Mesendoderm (in vitro differentiated cells): ENCODE measurements around the gene SCUBE1.

ENCODE experiments used
- DNase-seq: peaks from one replicate; pipeline ENCODE4 v3.0.0; 2013
- H2AK5ac ChIP-seq: 2 replicates; pipeline ENCODE4 v1.6.1; 2013; ENCODE audit warnings: low read length, inconsistent platforms
- H2BK120ac ChIP-seq: 2 replicates; pipeline ENCODE4 v1.6.1; 2013; ENCODE audit warnings: low read depth, mild to moderate bottlenecking, low read length, moderate library complexity, mixed read lengths
- H2BK15ac ChIP-seq: replicated peaks from 2 replicates; pipeline ENCODE4 v1.6.1; 2013; ENCODE audit warnings: low read depth, mild to moderate bottlenecking, moderate library complexity
- H2BK5ac ChIP-seq: 2 replicates; pipeline ENCODE4 v1.6.1; 2013; ENCODE audit warnings: low read length, inconsistent platforms
- H3K18ac ChIP-seq: 2 replicates; pipeline ENCODE4 v1.6.1; 2013; ENCODE audit warnings: mild to moderate bottlenecking, low read length, mixed read lengths
- H3K23ac ChIP-seq: one replicate; pipeline ENCODE4 v1.6.1; 2013; ENCODE audit warnings: low read length
- H3K27ac ChIP-seq: 2 replicates; pipeline ENCODE4 v1.5.1; 2013; ENCODE audit warnings: low read depth, mild to moderate bottlenecking, inconsistent platforms, low read length, moderate library complexity
- H3K27me3 ChIP-seq: 2 replicates; pipeline ENCODE4 v1.6.1; 2013; ENCODE audit warnings: low read length, control low read depth, mild to moderate bottlenecking, inconsistent platforms; ENCODE audit not compliant: insufficient read depth, poor library complexity
- H3K36me3 ChIP-seq: 2 replicates; pipeline ENCODE4 v1.6.1; 2013; ENCODE audit warnings: low read length, inconsistent platforms; ENCODE audit not compliant: control insufficient read depth, insufficient read depth
- H3K4ac ChIP-seq: one replicate; pipeline ENCODE4 v1.6.1; 2013; ENCODE audit warnings: low read depth, mild to moderate bottlenecking, low read length, moderate library complexity
- H3K4me1 ChIP-seq: 2 replicates; pipeline ENCODE4 v1.6.1; 2013; ENCODE audit warnings: low read depth, low read length, inconsistent platforms; ENCODE audit not compliant: control insufficient read depth
- H3K4me2 ChIP-seq: 2 replicates; pipeline ENCODE4 v1.6.1; 2013; ENCODE audit warnings: low read length
- H3K4me3 ChIP-seq: 2 replicates; pipeline ENCODE4 v1.5.1; 2013; ENCODE audit warnings: mild to moderate bottlenecking, low read length
- H3K56ac ChIP-seq: one replicate; pipeline ENCODE4 v1.6.1; 2013; ENCODE audit warnings: low read length
- H3K79me1 ChIP-seq: 2 replicates; pipeline ENCODE4 v1.6.1; 2013; ENCODE audit warnings: low read length, inconsistent platforms
- H3K79me2 ChIP-seq: 2 replicates; pipeline ENCODE4 v1.6.1; 2013; ENCODE audit warnings: mild to moderate bottlenecking, low read length; ENCODE audit not compliant: control insufficient read depth, insufficient read depth
- H3K9ac ChIP-seq: 2 replicates; pipeline ENCODE4 v1.6.1; 2013; ENCODE audit warnings: low read length, inconsistent platforms
- H4K5ac ChIP-seq: one replicate; pipeline ENCODE4 v1.6.1; 2013; ENCODE audit warnings: low read length
- H4K8ac ChIP-seq: one replicate; pipeline ENCODE4 v1.6.1; 2013; ENCODE audit warnings: low read depth, mild to moderate bottlenecking, control low read depth, low read length, moderate library complexity
- WGBS: extraction: QIAGEN DNeasy Blood & Tissue Kit; methylation state at CpG from one replicate; pipeline ENCODE4 v1.1.7; 2013; ENCODE audit warnings: low lambda C conversion rate, missing lambda C conversion rate; ENCODE audit not compliant: insufficient coverage; ENCODE audit errors: extremely low coverage; 5-methylcytosine and 5-hydroxymethylcytosine counted together

Gene SCUBE1

DNA sequence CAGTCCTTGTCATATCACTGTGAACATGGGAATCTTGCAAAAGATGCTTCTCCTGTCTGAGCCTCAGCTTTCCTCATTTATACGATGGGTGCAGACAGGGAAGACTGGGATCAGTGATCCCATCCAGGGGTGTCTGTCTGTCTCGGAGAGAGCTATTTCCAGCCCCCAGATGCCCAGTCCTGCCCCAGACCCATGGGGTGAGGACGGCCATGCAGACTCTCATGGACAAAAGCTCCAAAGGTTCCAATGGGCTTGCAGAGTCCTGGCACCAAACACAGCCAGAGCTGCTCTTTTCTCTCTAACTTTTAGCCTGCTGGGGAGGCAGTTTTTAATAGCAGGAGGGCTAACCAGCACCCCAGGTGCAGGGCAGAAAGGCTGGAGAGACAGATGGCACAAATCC lies 5.2 kb downstream of the SCUBE1 start:
- H4K5ac ChIP-seq, result no peak overlapping the region
- H3K4me1 ChIP-seq, result no peaks in the 10 kb centered on the region
- no peak overlapping the region for H3K4ac ChIP-seq
- no CpG with 5 or more reads among the region's 3 CpGs for WGBS
- H3K27me3 ChIP-seq, result peaks cover 8% of the 10 kb centered on the region
- no peak overlapping the region for H3K4me2 ChIP-seq
- no peak overlapping the region for H3K56ac ChIP-seq
- no peak overlapping the region for H4K8ac ChIP-seq
- H2BK120ac ChIP-seq, result no peak overlapping the region
- H3K18ac ChIP-seq, result no peak overlapping the region
- H3K27ac ChIP-seq, result no peak overlapping the region
- H3K9ac ChIP-seq, result no peak overlapping the region
- no peak overlapping the region for H3K23ac ChIP-seq
- H3K36me3 ChIP-seq, result no peaks in the 10 kb centered on the region
- no peak overlapping the region for H2AK5ac ChIP-seq
- no peaks in the 10 kb centered on the region for H3K79me2 ChIP-seq
- no peak overlapping the region for H2BK5ac ChIP-seq
- no peaks in the 10 kb centered on the region for H3K79me1 ChIP-seq
- no peak overlapping the region for H3K4me3 ChIP-seq
- no peak for DNase-seq
- no peak overlapping the region for H2BK15ac ChIP-seq

DNA sequence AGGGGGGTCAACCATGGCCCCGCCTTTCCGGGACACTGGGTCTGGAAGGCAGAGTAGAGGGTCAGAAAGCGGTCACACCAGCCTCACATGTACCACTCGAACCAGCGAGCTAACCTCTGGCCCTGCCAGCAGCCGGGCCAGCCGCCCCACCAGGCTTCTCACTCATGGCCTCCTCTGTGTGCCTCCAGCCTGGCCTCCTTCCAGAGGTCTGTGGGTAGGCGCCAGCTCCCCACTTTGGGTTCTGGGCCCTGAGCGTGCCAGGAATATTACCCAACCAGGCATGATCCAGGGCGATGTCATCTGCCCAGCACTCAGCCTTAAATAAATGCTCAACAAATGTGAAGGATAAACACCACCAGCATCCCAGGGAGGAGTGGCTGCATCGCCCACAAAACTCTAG lies 5.8 kb downstream of the SCUBE1 start:
- no peak for DNase-seq
- Histone ChIP-seq H2BK120ac (no peak overlapping the region), H3K4me2 (no peak overlapping the region), H3K9ac (no peak overlapping the region), H3K27ac (no peak overlapping the region), H3K79me1 (no peaks in the 10 kb centered on the region), H2AK5ac (no peak overlapping the region), H3K56ac (no peak overlapping the region), H3K4me3 (no peak overlapping the region), H3K4ac (no peak overlapping the region), H3K18ac (no peak overlapping the region), H4K5ac (no peak overlapping the region), H3K36me3 (no peaks in the 10 kb centered on the region), H3K79me2 (no peaks in the 10 kb centered on the region), H3K4me1 (no peaks in the 10 kb centered on the region), H3K27me3 (peaks cover 7% of the 10 kb centered on the region), H2BK15ac (no peak overlapping the region), H2BK5ac (no peak overlapping the region), H4K8ac (no peak overlapping the region), H3K23ac (no peak overlapping the region)
- WGBS, result no CpG with 5 or more reads among the region's 11 CpGs

DNA sequence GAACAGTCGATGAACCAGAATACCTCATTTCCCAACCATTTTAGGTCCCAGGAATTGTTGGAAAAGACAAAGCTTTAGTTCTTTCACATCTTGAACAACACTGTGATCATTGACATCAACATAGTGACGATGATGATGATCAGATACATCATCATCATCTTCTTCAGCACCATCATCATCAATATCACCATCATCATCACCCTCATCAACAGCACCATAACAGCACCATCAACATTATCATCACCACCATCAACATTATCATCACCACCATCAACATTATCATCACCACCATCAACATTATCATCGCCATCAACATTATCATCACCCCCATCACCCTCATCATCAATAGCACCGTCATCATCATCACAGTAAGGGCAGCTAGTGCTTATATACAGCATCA lies 8.8 kb downstream of the SCUBE1 start:
- Histone ChIP-seq H3K4me3 (no peak overlapping the region), H3K4ac (no peak overlapping the region), H3K18ac (no peak overlapping the region), H2AK5ac (no peak overlapping the region), H3K27me3 (no peaks in the 10 kb centered on the region), H3K4me2 (no peak overlapping the region), H2BK5ac (no peak overlapping the region), H3K56ac (no peak overlapping the region), H3K36me3 (no peaks in the 10 kb centered on the region), H2BK15ac (no peak overlapping the region), H3K79me2 (no peaks in the 10 kb centered on the region), H3K27ac (no peak overlapping the region), H4K8ac (no peak overlapping the region), H4K5ac (no peak overlapping the region), H3K79me1 (no peaks in the 10 kb centered on the region), H2BK120ac (no peak overlapping the region), H3K23ac (no peak overlapping the region), H3K4me1 (no peaks in the 10 kb centered on the region), H3K9ac (no peak overlapping the region)
- DNase-seq, result no peak
- WGBS, result 100% methylated on average over 2 of the region's 4 CpGs

DNA sequence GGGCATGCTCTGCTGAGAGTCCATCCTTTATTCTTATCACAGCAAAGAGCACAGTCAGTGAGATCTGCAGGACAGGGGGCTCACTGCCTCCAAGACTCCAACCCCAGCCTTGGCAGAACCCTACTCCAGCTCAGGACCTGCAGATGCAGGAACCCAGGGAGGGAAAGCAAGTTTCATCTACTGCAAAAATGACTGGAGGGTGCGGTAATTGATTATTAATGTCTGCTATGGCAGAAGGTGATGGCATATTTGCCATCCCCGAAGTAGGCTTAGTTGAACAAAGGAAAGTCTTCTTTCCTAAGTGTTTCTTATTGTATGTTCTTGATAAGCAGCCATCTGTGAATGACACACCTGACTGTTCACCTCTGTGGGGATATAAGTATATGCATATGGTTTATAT lies 9.2 kb downstream of the SCUBE1 start:
- Histone ChIP-seq H2BK5ac (no peak overlapping the region), H4K5ac (no peak overlapping the region), H2BK15ac (no peak overlapping the region), H3K4me2 (no peak overlapping the region), H3K27ac (no peak overlapping the region), H3K79me1 (no peaks in the 10 kb centered on the region), H3K79me2 (no peaks in the 10 kb centered on the region), H3K23ac (no peak overlapping the region), H3K56ac (no peak overlapping the region), H3K36me3 (no peaks in the 10 kb centered on the region), H2AK5ac (no peak overlapping the region), H3K4me3 (no peak overlapping the region), H3K4me1 (no peaks in the 10 kb centered on the region), H4K8ac (no peak overlapping the region), H3K18ac (no peak overlapping the region), H3K4ac (no peak overlapping the region), H3K27me3 (no peaks in the 10 kb centered on the region), H2BK120ac (no peak overlapping the region), H3K9ac (no peak overlapping the region)
- WGBS, result no CpG with 5 or more reads among the region's 2 CpGs
- no peak for DNase-seq

DNA sequence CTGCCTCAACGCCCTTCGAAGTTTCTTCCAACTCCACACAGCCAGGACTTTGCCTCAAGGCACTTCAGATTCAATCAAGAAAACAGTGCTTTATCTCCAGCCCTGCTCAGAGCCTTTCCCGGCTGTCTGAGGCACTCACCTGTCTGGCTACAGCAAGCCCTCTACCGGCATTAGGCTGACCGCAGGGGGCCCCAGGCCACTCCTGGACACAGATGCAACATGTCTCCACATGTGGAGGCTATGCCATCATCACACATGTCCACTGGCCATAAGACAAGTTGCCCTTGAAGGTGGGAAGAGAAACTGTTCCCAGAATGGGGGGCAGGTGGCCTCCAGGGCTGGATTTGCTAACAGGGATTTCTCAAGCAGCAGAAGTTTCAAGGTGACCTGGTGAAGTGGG lies 10.0 kb downstream of the SCUBE1 start:
- no peak overlapping the region for H2AK5ac ChIP-seq
- no peaks in the 10 kb centered on the region for H3K4me1 ChIP-seq
- no peak overlapping the region for H2BK120ac ChIP-seq
- H3K27me3 ChIP-seq, result no peaks in the 10 kb centered on the region
- no peak overlapping the region for H3K4me3 ChIP-seq
- H3K36me3 ChIP-seq, result no peaks in the 10 kb centered on the region
- no peak overlapping the region for H3K27ac ChIP-seq
- no peak overlapping the region for H2BK5ac ChIP-seq
- no peaks in the 10 kb centered on the region for H3K79me2 ChIP-seq
- no peaks in the 10 kb centered on the region for H3K79me1 ChIP-seq
- H4K5ac ChIP-seq, result no peak overlapping the region
- H2BK15ac ChIP-seq, result no peak overlapping the region
- no peak overlapping the region for H3K4me2 ChIP-seq
- DNase-seq, result no peak
- no peak overlapping the region for H3K4ac ChIP-seq
- no CpG with 5 or more reads among the region's 5 CpGs for WGBS
- no peak overlapping the region for H3K18ac ChIP-seq
- H4K8ac ChIP-seq, result no peak overlapping the region
- H3K23ac ChIP-seq, result no peak overlapping the region
- no peak overlapping the region for H3K56ac ChIP-seq
- no peak overlapping the region for H3K9ac ChIP-seq

DNA sequence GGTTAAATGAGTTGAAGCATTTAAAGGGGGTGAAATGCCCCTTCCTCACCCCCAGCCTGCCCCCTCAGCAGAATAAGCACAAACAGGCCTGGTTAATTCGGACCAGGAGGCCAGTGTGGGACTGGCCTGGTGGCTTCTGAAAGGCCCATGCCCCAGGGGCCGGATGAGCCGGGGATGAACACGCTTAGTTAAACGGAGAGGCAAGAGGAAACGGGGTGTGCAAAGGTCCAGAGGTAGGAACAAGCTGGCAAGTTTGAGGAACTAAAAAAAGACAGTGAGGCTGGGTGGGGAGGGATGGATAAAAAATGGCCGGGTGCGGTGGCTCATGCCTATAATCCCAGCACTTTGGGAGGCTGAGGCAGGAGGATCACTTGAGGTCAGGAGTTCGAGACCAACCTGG lies 11.5 kb downstream of the SCUBE1 start:
- H3K56ac ChIP-seq, result no peak overlapping the region
- no peak overlapping the region for H3K18ac ChIP-seq
- H4K5ac ChIP-seq, result no peak overlapping the region
- no peak overlapping the region for H3K27ac ChIP-seq
- H3K4ac ChIP-seq, result no peak overlapping the region
- no peak overlapping the region for H3K9ac ChIP-seq
- no peak for DNase-seq
- H3K23ac ChIP-seq, result no peak overlapping the region
- no peaks in the 10 kb centered on the region for H3K36me3 ChIP-seq
- H3K27me3 ChIP-seq, result no peaks in the 10 kb centered on the region
- H2AK5ac ChIP-seq, result no peak overlapping the region
- no CpG with 5 or more reads among the region's 9 CpGs for WGBS
- no peak overlapping the region for H2BK15ac ChIP-seq
- H2BK5ac ChIP-seq, result no peak overlapping the region
- H2BK120ac ChIP-seq, result no peak overlapping the region
- no peak overlapping the region for H4K8ac ChIP-seq
- no peaks in the 10 kb centered on the region for H3K79me2 ChIP-seq
- no peak overlapping the region for H3K4me3 ChIP-seq
- no peaks in the 10 kb centered on the region for H3K4me1 ChIP-seq
- no peaks in the 10 kb centered on the region for H3K79me1 ChIP-seq
- H3K4me2 ChIP-seq, result no peak overlapping the region
